Endothelial cell of umbilical vein (primary cell): ENCODE results near the gene PDGFA. TPM values are rescaled to one million over a fixed set of nuclear protein-coding genes. Genes with fewer than 3 reads are reported as not detected.
A peak's percentile ranks its signal among the peaks of the same experiment; 100 is the strongest.

ENCODE experiments used
- BruUV-seq: library from RNA; stranded (reverse); fragments of 400-500 nt; replicated peaks from 2 replicates; lab custom pipeline; 2021; lab: Mats Ljungman, UMichigan
- CTCF ChIA-PET: fragments of 300-600, 350-600 bp; sonication (Branson Sonifier 250); formaldehyde crosslinking; loops from one replicate; lab custom pipeline; 2021; ENCODE audit warnings: antibody characterized with exemption, inconsistent platforms; lab: Charles Lee
- POLR2A ChIA-PET: fragments of 300-600, 350-600 bp; sonication (Branson Sonifier 250); formaldehyde crosslinking; loops from one replicate; lab custom pipeline; 2021; ENCODE audit warnings: antibody characterized with exemption, inconsistent platforms; lab: Charles Lee
- DNase-seq: peaks from one replicate; pipeline ENCODE4 v3.0.0-alpha.2; 2011; ENCODE audit warnings: low read depth, low spot score
- FAIRE-seq: peaks from 2 replicates; lab custom pipeline; 2011; peaks lifted over from hg19 to GRCh38; lab: Jason Lieb, UNC
- H2AFZ ChIP-seq: 2 replicates; pipeline ENCODE4 v1.6.0; 2012; ENCODE audit warnings: low read depth, low read length, control low read depth, inconsistent platforms
- H3K27ac ChIP-seq: 2 replicates; pipeline ENCODE4 v1.5.1; 2011; ENCODE audit warnings: low read depth, mild to moderate bottlenecking, control low read depth, low read length, moderate library complexity; ENCODE audit not compliant: insufficient read depth
- H3K27me3 ChIP-seq, 2 experiments: 2 replicates each; pipeline versions ENCODE4 v1.6.0 to v1.6.1; 2011; ENCODE audit warnings: low read length in 2 of 2, mixed read lengths in 1 of 2; ENCODE audit not compliant: control insufficient read depth in 2 of 2, insufficient read depth in 2 of 2
- H3K36me3 ChIP-seq, 2 experiments: 2 replicates in 1 of 2; 3 replicates in 1 of 2; pipeline ENCODE4 v1.5.1; 2011; ENCODE audit warnings: low read length in 2 of 2, mild to moderate bottlenecking in 1 of 2, moderate library complexity in 1 of 2; ENCODE audit not compliant: control insufficient read depth in 2 of 2, insufficient read depth in 2 of 2; ENCODE audit errors: extremely low read depth in 1 of 2
- H3K4me1 ChIP-seq: 3 replicates; pipeline ENCODE4 v1.5.1; 2011; ENCODE audit warnings: mild to moderate bottlenecking, low read length; ENCODE audit not compliant: control insufficient read depth, insufficient read depth; ENCODE audit errors: extremely low read depth
- H3K4me2 ChIP-seq: 2 replicates; pipeline ENCODE4 v1.6.1; 2011; ENCODE audit warnings: low read length, control low read depth, mixed read lengths; ENCODE audit not compliant: insufficient read depth
- H3K4me3 ChIP-seq, 3 experiments: fragments of 200-600 bp in 1 of 3; sonication (generic), shearing (Covaris generic) in 1 of 3; replicated peaks in 1 of 3; 2 replicates each; pipeline ENCODE4 v1.5.1; 2011 to 2016; ENCODE audit warnings: control low read depth in 3 of 3, low read length in 3 of 3, mild to moderate bottlenecking in 2 of 3, inconsistent platforms in 1 of 3, low read depth in 1 of 3, moderate library complexity in 1 of 3; ENCODE audit not compliant: insufficient read depth in 1 of 3
- H3K79me2 ChIP-seq: 2 replicates; pipeline ENCODE4 v1.6.0; 2012; ENCODE audit warnings: low read length, inconsistent platforms; ENCODE audit not compliant: control insufficient read depth, insufficient read depth
- H3K9ac ChIP-seq: replicated peaks from 2 replicates; pipeline ENCODE3; 2011; ENCODE audit warnings: low read length, control low read depth; ENCODE audit not compliant: insufficient read depth; ENCODE audit errors: extremely low read depth
- H3K9me1 ChIP-seq: replicated peaks from 3 replicates; pipeline ENCODE4 v1.6.0; 2011; ENCODE audit warnings: mild to moderate bottlenecking, low read length; ENCODE audit not compliant: control insufficient read depth, insufficient read depth; ENCODE audit errors: extremely low read depth
- H3K9me3 ChIP-seq: replicated peaks from 2 replicates; pipeline ENCODE4 v1.5.1; 2012; ENCODE audit warnings: low read length, inconsistent platforms; ENCODE audit not compliant: control insufficient read depth, insufficient read depth
- H4K20me1 ChIP-seq: replicated peaks from 2 replicates; pipeline ENCODE3; 2011; ENCODE audit warnings: mild to moderate bottlenecking, low read length; ENCODE audit not compliant: control insufficient read depth, insufficient read depth; ENCODE audit errors: extremely low read depth
- EZH2 ChIP-seq: IDR thresholded peaks from 2 replicates; pipeline ENCODE4 v1.6.1; 2012; ENCODE audit warnings: borderline replicate concordance, low read depth, mild to moderate bottlenecking, moderate library complexity, low read length, inconsistent platforms; ENCODE audit not compliant: severe bottlenecking
- FOS ChIP-seq: IDR thresholded peaks from 2 replicates; pipeline ENCODE4 v1.6.1; 2011; ENCODE audit warnings: mild to moderate bottlenecking, low read length, moderate library complexity, borderline replicate concordance; ENCODE audit not compliant: insufficient read depth
- JUN ChIP-seq: IDR thresholded peaks from 2 replicates; pipeline ENCODE4 v1.6.1; 2011; ENCODE audit warnings: borderline replicate concordance, low read depth; ENCODE audit not compliant: insufficient read length, insufficient read depth
- POLR2A ChIP-seq: IDR thresholded peaks from 2 replicates; pipeline ENCODE4 v1.6.1; 2012; ENCODE audit warnings: low read depth, mild to moderate bottlenecking, control low read depth, low read length
- POLR2AphosphoS5 ChIP-seq: IDR thresholded peaks from 2 replicates; pipeline ENCODE4 v1.6.1; 2012; ENCODE audit warnings: low read depth, mild to moderate bottlenecking, control low read depth, low read length, moderate library complexity; ENCODE audit not compliant: insufficient read depth
- dilution Hi-C: fragments of 300-500 bp; cut with MboI; formaldehyde crosslinking; loops from one replicate; pipeline ENCODE4 v1.15.0; 2019; ENCODE audit warnings: low sequenced_read_pairs; ENCODE audit not compliant: extremely low pct_ligation_motif_present
- intact Hi-C: fragments of 100-400 bp; cut with micrococcal nuclease; formaldehyde crosslinking; loops from one replicate; pipeline ENCODE4 v1.10.0; 2022
- polyA plus RNA-seq, 4 experiments: library from polyadenylated mRNA; depleted of rRNA in 3 of 4; stranded (reverse) in 3 of 4; unstranded in 1 of 4; fragments of >200 nt; gene quantifications; 2 replicates each; pipeline versions ENCODE4 v1.2.1 to v1.2.3, GENCODE V29; 2011 to 2012; ENCODE audit warnings: missing spikeins in 1 of 4
- total RNA-seq: library from RNA; stranded (reverse); gene quantifications from 2 replicates; pipeline ENCODE4 v1.2.3, GENCODE V29; 2021
- TF ChIP-seq, protein P1 (sequence below), 2 donors: IDR thresholded peaks; 1 replicate in 1 of 2; 2 replicates in 1 of 2; pipeline ENCODE4 v1.5.1; 2011; ENCODE audit warnings: low read length in 2 of 2, mild to moderate bottlenecking in 2 of 2, moderate library complexity in 2 of 2, control low read depth in 1 of 2, inconsistent platforms in 1 of 2, low read depth in 1 of 2; ENCODE audit not compliant: insufficient read depth in 1 of 2; ENCODE audit errors: extremely low read depth in 1 of 2
- TF ChIP-seq, protein P2 (sequence below): IDR thresholded peaks from 2 replicates; pipeline ENCODE4 v1.6.1; 2011; ENCODE audit not compliant: insufficient read depth, insufficient read length

Gene PDGFA
- total and polyA plus RNA-seq, 2 donors (not counting 3 experiments of a cell fraction or from before 2014, with no cell fraction given) = 17.4 to 62.4 TPM

DNA sequence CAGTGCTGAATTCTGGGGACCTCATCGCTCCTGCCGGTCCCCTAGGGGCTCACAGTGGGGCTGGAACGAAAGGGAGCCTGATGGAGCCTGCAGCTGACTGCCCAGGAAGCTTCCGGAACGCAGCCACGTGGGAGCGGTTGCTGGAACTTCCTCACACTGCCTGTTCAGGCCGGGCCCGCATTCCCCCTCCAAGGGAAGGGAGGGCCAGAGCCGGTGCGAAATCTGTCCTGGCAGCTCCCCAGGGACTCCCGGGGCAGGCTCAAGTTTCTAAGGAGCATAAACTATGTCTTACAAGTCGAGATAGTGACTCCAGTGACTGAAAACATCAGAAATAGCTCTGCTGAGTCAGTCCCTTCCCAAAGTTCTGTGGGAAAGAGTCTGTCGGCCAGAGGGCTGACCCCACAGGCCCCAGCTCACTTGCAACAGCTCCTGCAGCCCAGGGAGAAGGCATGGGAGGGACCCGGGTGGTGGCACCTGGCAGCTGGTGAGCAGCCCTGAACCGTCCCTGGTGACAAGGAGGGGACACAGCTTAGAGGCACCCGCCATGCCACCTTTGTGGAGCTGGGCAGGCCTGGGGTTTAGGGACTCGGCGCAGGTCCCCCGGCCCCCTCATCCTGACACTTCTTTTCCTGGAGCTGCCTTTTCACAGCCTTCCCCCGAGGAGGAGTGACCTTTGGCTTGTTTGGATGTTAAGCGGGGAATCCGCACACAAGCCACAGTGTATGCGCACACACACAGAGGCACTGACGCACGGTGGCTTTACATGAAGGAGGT lies 47.6 kb downstream of the PDGFA start:
- DNase-seq (peak; percentile 64), FAIRE-seq (peak; percentile 67)
- H3K27ac ChIP-seq = peak overlapping the region; percentile 4
- dilution Hi-C loops = no loop called here
- no peaks in the 10 kb centered on the region for H3K79me2 ChIP-seq
- no peaks in the 10 kb centered on the region for H3K9me1 ChIP-seq
- TF ChIP-seq POLR2A = no peak
- TF ChIP-seq FOS = no peak
- TF ChIP-seq POLR2AphosphoS5 = no peak
- TF ChIP-seq, protein P1, sequence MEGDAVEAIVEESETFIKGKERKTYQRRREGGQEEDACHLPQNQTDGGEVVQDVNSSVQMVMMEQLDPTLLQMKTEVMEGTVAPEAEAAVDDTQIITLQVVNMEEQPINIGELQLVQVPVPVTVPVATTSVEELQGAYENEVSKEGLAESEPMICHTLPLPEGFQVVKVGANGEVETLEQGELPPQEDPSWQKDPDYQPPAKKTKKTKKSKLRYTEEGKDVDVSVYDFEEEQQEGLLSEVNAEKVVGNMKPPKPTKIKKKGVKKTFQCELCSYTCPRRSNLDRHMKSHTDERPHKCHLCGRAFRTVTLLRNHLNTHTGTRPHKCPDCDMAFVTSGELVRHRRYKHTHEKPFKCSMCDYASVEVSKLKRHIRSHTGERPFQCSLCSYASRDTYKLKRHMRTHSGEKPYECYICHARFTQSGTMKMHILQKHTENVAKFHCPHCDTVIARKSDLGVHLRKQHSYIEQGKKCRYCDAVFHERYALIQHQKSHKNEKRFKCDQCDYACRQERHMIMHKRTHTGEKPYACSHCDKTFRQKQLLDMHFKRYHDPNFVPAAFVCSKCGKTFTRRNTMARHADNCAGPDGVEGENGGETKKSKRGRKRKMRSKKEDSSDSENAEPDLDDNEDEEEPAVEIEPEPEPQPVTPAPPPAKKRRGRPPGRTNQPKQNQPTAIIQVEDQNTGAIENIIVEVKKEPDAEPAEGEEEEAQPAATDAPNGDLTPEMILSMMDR (IDR thresholded peaks at IDR 0.05; ENCODE audit: extremely low read depth in 1 of 2, insufficient read depth in 1 of 2, low read depth in 1 of 2, low read length in 2 of 2) = no peak
- TF ChIP-seq JUN = no peak
- no peak for TF ChIP-seq EZH2
- TF ChIP-seq, protein P2, sequence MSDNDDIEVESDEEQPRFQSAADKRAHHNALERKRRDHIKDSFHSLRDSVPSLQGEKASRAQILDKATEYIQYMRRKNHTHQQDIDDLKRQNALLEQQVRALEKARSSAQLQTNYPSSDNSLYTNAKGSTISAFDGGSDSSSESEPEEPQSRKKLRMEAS = peak; percentile 69
- H3K9ac ChIP-seq = no peak overlapping the region
- H4K20me1 ChIP-seq = no peaks in the 10 kb centered on the region
- no peaks in the 10 kb centered on the region for H3K9me3 ChIP-seq
- intact Hi-C loops = no loop called here
- peak overlapping the region; percentile 74 for H2AFZ ChIP-seq
- H3K36me3 ChIP-seq = no peaks in the 10 kb centered on the region
- H3K27me3 ChIP-seq = no peaks in the 10 kb centered on the region
- POLR2A ChIA-PET = interaction anchor here (1.3 kb wide), 1 partner anchor 12 kb away, joined by 4 read pairs; no protein-coding TSS in a partner anchor
- no peak overlapping the region for H3K4me3 ChIP-seq
- H3K4me2 ChIP-seq = no peak overlapping the region
- no TSS peak for BruUV-seq
- CTCF ChIA-PET = interaction anchor here (1.2 to 2.0 kb wide), 4 partner anchors 10 to 110 kb away, joined by 3 to 7 read pairs (median 4); no protein-coding TSS in a partner anchor
- H3K4me1 ChIP-seq = peaks cover 29% of the 10 kb centered on the region
